Endothelial cell of umbilical vein (primary cell): ENCODE measurements around the gene TMPRSS5. TPM values are rescaled to one million over a fixed set of nuclear protein-coding genes. Genes with fewer than 3 reads are reported as not detected.

Experiments
- BruUV-seq: library from RNA; stranded (reverse); fragments of 400-500 nt; replicated peaks from 2 replicates; lab custom pipeline; 2021; lab: Mats Ljungman, UMichigan
- CTCF ChIA-PET: fragments of 300-600, 350-600 bp; sonication (Branson Sonifier 250); formaldehyde crosslinking; loops from one replicate; lab custom pipeline; 2021; ENCODE audit warnings: antibody characterized with exemption, inconsistent platforms; lab: Charles Lee
- POLR2A ChIA-PET: fragments of 300-600, 350-600 bp; sonication (Branson Sonifier 250); formaldehyde crosslinking; loops from one replicate; lab custom pipeline; 2021; ENCODE audit warnings: antibody characterized with exemption, inconsistent platforms; lab: Charles Lee
- DNase-seq: peaks from one replicate; pipeline ENCODE4 v3.0.0-alpha.2; 2011; ENCODE audit warnings: low read depth, low spot score
- FAIRE-seq: peaks from 2 replicates; lab custom pipeline; 2011; peaks lifted over from hg19 to GRCh38; lab: Jason Lieb, UNC
- H2AFZ ChIP-seq: 2 replicates; pipeline ENCODE4 v1.6.0; 2012; ENCODE audit warnings: low read depth, low read length, control low read depth, inconsistent platforms
- H3K27ac ChIP-seq: 2 replicates; pipeline ENCODE4 v1.5.1; 2011; ENCODE audit warnings: low read depth, mild to moderate bottlenecking, control low read depth, low read length, moderate library complexity; ENCODE audit not compliant: insufficient read depth
- H3K27me3 ChIP-seq, 2 experiments: 2 replicates each; pipeline versions ENCODE4 v1.6.0 to v1.6.1; 2011; ENCODE audit warnings: low read length in 2 of 2, mixed read lengths in 1 of 2; ENCODE audit not compliant: control insufficient read depth in 2 of 2, insufficient read depth in 2 of 2
- H3K36me3 ChIP-seq, 2 experiments: 2 replicates in 1 of 2; 3 replicates in 1 of 2; pipeline ENCODE4 v1.5.1; 2011; ENCODE audit warnings: low read length in 2 of 2, mild to moderate bottlenecking in 1 of 2, moderate library complexity in 1 of 2; ENCODE audit not compliant: control insufficient read depth in 2 of 2, insufficient read depth in 2 of 2; ENCODE audit errors: extremely low read depth in 1 of 2
- H3K4me1 ChIP-seq: 3 replicates; pipeline ENCODE4 v1.5.1; 2011; ENCODE audit warnings: mild to moderate bottlenecking, low read length; ENCODE audit not compliant: control insufficient read depth, insufficient read depth; ENCODE audit errors: extremely low read depth
- H3K4me2 ChIP-seq: 2 replicates; pipeline ENCODE4 v1.6.1; 2011; ENCODE audit warnings: low read length, control low read depth, mixed read lengths; ENCODE audit not compliant: insufficient read depth
- H3K4me3 ChIP-seq, 3 experiments: fragments of 200-600 bp in 1 of 3; sonication (generic), shearing (Covaris generic) in 1 of 3; replicated peaks in 1 of 3; 2 replicates each; pipeline ENCODE4 v1.5.1; 2011 to 2016; ENCODE audit warnings: control low read depth in 3 of 3, low read length in 3 of 3, mild to moderate bottlenecking in 2 of 3, inconsistent platforms in 1 of 3, low read depth in 1 of 3, moderate library complexity in 1 of 3; ENCODE audit not compliant: insufficient read depth in 1 of 3
- H3K79me2 ChIP-seq: 2 replicates; pipeline ENCODE4 v1.6.0; 2012; ENCODE audit warnings: low read length, inconsistent platforms; ENCODE audit not compliant: control insufficient read depth, insufficient read depth
- H3K9ac ChIP-seq: replicated peaks from 2 replicates; pipeline ENCODE3; 2011; ENCODE audit warnings: low read length, control low read depth; ENCODE audit not compliant: insufficient read depth; ENCODE audit errors: extremely low read depth
- H3K9me1 ChIP-seq: replicated peaks from 3 replicates; pipeline ENCODE4 v1.6.0; 2011; ENCODE audit warnings: mild to moderate bottlenecking, low read length; ENCODE audit not compliant: control insufficient read depth, insufficient read depth; ENCODE audit errors: extremely low read depth
- H3K9me3 ChIP-seq: replicated peaks from 2 replicates; pipeline ENCODE4 v1.5.1; 2012; ENCODE audit warnings: low read length, inconsistent platforms; ENCODE audit not compliant: control insufficient read depth, insufficient read depth
- H4K20me1 ChIP-seq: replicated peaks from 2 replicates; pipeline ENCODE3; 2011; ENCODE audit warnings: mild to moderate bottlenecking, low read length; ENCODE audit not compliant: control insufficient read depth, insufficient read depth; ENCODE audit errors: extremely low read depth
- EZH2 ChIP-seq: IDR thresholded peaks from 2 replicates; pipeline ENCODE4 v1.6.1; 2012; ENCODE audit warnings: borderline replicate concordance, low read depth, mild to moderate bottlenecking, moderate library complexity, low read length, inconsistent platforms; ENCODE audit not compliant: severe bottlenecking
- FOS ChIP-seq: IDR thresholded peaks from 2 replicates; pipeline ENCODE4 v1.6.1; 2011; ENCODE audit warnings: mild to moderate bottlenecking, low read length, moderate library complexity, borderline replicate concordance; ENCODE audit not compliant: insufficient read depth
- GATA2 ChIP-seq: IDR thresholded peaks from 2 replicates; pipeline ENCODE4 v1.7.0; 2011; ENCODE audit warnings: low read depth, mild to moderate bottlenecking, moderate library complexity, mixed read lengths, low read length; ENCODE audit not compliant: insufficient read length, insufficient read depth
- JUN ChIP-seq: IDR thresholded peaks from 2 replicates; pipeline ENCODE4 v1.6.1; 2011; ENCODE audit warnings: borderline replicate concordance, low read depth; ENCODE audit not compliant: insufficient read length, insufficient read depth
- MYC ChIP-seq: IDR thresholded peaks from one replicate; pipeline ENCODE4 v1.6.1; 2011; ENCODE audit warnings: mild to moderate bottlenecking, low read depth, low read length
- POLR2A ChIP-seq: IDR thresholded peaks from 2 replicates; pipeline ENCODE4 v1.6.1; 2012; ENCODE audit warnings: low read depth, mild to moderate bottlenecking, control low read depth, low read length
- POLR2AphosphoS5 ChIP-seq: IDR thresholded peaks from 2 replicates; pipeline ENCODE4 v1.6.1; 2012; ENCODE audit warnings: low read depth, mild to moderate bottlenecking, control low read depth, low read length, moderate library complexity; ENCODE audit not compliant: insufficient read depth
- dilution Hi-C: fragments of 300-500 bp; cut with MboI; formaldehyde crosslinking; loops from one replicate; pipeline ENCODE4 v1.15.0; 2019; ENCODE audit warnings: low sequenced_read_pairs; ENCODE audit not compliant: extremely low pct_ligation_motif_present
- intact Hi-C: fragments of 100-400 bp; cut with micrococcal nuclease; formaldehyde crosslinking; loops from one replicate; pipeline ENCODE4 v1.10.0; 2022
- polyA plus RNA-seq, 4 experiments: library from polyadenylated mRNA; depleted of rRNA in 3 of 4; stranded (reverse) in 3 of 4; unstranded in 1 of 4; fragments of >200 nt; gene quantifications; 2 replicates each; pipeline versions ENCODE4 v1.2.1 to v1.2.3, GENCODE V29; 2011 to 2012; ENCODE audit warnings: missing spikeins in 1 of 4
- total RNA-seq: library from RNA; stranded (reverse); gene quantifications from 2 replicates; pipeline ENCODE4 v1.2.3, GENCODE V29; 2021
- TF ChIP-seq, protein P1 (sequence below), 2 donors: IDR thresholded peaks; 1 replicate in 1 of 2; 2 replicates in 1 of 2; pipeline ENCODE4 v1.5.1; 2011; ENCODE audit warnings: low read length in 2 of 2, mild to moderate bottlenecking in 2 of 2, moderate library complexity in 2 of 2, control low read depth in 1 of 2, inconsistent platforms in 1 of 2, low read depth in 1 of 2; ENCODE audit not compliant: insufficient read depth in 1 of 2; ENCODE audit errors: extremely low read depth in 1 of 2
- TF ChIP-seq, protein P2 (sequence below): IDR thresholded peaks from 2 replicates; pipeline ENCODE4 v1.6.1; 2011; ENCODE audit not compliant: insufficient read depth, insufficient read length

Gene TMPRSS5
- total and polyA plus RNA-seq, 2 donors (not counting 3 experiments of a cell fraction or from before 2014, with no cell fraction given): 0.40 to 0.64 TPM

DNA sequence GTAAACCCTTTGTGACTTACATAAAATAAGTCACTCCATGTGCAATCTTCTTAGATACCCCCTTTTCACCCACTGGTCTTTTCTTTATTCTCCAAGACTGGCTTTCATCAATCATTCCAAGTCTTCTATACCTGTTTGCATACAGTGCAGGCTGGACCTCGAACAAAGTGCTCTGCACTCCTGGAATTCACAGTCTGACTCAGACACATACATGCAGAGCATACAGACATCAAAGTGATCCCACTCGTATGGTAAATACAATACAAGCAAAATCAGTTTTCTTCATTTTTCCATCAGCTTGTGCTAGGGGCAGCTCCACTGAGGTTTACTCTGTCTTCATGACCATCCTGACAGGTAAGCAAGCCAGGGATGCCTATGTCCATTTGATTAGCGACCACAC is 16.8 kb upstream of the TMPRSS5 start:
- Histone ChIP-seq H3K79me2 (no peaks in the 10 kb centered on the region), H3K4me2 (no peak overlapping the region), H3K27ac (no peak overlapping the region), H3K9me3 (no peaks in the 10 kb centered on the region), H3K9me1 (no peaks in the 10 kb centered on the region), H3K36me3 (no peaks in the 10 kb centered on the region), H3K27me3 (no peaks in the 10 kb centered on the region), H2AFZ (no peak overlapping the region), H3K4me1 (no peaks in the 10 kb centered on the region), H3K9ac (no peak overlapping the region), H4K20me1 (no peaks in the 10 kb centered on the region), H3K4me3 (no peak overlapping the region)
- BruUV-seq: no TSS peak
- CTCF ChIA-PET: no interaction called here
- POLR2A ChIA-PET: no interaction called here
- dilution Hi-C loops (no loop called here), intact Hi-C loops (no loop called here)
- TF ChIP-seq POLR2AphosphoS5 (no peak), JUN (no peak)
- TF ChIP-seq, protein P1, sequence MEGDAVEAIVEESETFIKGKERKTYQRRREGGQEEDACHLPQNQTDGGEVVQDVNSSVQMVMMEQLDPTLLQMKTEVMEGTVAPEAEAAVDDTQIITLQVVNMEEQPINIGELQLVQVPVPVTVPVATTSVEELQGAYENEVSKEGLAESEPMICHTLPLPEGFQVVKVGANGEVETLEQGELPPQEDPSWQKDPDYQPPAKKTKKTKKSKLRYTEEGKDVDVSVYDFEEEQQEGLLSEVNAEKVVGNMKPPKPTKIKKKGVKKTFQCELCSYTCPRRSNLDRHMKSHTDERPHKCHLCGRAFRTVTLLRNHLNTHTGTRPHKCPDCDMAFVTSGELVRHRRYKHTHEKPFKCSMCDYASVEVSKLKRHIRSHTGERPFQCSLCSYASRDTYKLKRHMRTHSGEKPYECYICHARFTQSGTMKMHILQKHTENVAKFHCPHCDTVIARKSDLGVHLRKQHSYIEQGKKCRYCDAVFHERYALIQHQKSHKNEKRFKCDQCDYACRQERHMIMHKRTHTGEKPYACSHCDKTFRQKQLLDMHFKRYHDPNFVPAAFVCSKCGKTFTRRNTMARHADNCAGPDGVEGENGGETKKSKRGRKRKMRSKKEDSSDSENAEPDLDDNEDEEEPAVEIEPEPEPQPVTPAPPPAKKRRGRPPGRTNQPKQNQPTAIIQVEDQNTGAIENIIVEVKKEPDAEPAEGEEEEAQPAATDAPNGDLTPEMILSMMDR (IDR thresholded peaks at IDR 0.05; ENCODE audit: extremely low read depth in 1 of 2, insufficient read depth in 1 of 2, low read depth in 1 of 2, low read length in 2 of 2): no peak
- no peak for FAIRE-seq
- no peak for DNase-seq

DNA sequence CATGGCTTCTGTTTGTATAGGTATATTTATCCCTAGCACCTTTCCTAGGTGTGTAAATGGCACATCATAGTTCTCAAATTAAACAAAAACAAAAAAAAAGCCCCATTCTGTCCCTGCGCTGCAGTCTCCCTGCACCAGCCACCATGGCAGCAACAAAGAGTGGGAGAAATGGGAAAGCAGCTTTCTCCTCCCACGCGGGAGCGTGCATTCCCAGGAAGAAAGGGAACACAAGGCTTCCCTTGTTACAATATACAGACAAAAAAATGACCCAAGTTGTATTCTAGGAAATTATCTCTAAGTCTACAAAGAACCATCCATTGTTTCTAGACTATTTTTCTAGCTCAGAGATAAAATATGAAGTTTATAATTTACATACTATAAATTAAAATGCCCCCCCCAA is 16.1 kb upstream of the TMPRSS5 start:
- no peaks in the 10 kb centered on the region for H3K9me3 ChIP-seq
- H4K20me1 ChIP-seq: no peaks in the 10 kb centered on the region
- H3K27me3 ChIP-seq: no peaks in the 10 kb centered on the region
- POLR2A ChIA-PET: no interaction called here
- no peaks in the 10 kb centered on the region for H3K36me3 ChIP-seq
- no peaks in the 10 kb centered on the region for H3K9me1 ChIP-seq
- no peaks in the 10 kb centered on the region for H3K79me2 ChIP-seq
- DNase-seq (no peak), FAIRE-seq (no peak)
- H3K27ac ChIP-seq: no peak overlapping the region
- H3K9ac ChIP-seq: no peak overlapping the region
- H3K4me3 ChIP-seq: no peak overlapping the region
- no peak overlapping the region for H2AFZ ChIP-seq
- TF ChIP-seq MYC (no peak), FOS (no peak), POLR2A (no peak), GATA2 (no peak), JUN (no peak), EZH2 (no peak), POLR2AphosphoS5 (no peak)
- TF ChIP-seq, protein P2, sequence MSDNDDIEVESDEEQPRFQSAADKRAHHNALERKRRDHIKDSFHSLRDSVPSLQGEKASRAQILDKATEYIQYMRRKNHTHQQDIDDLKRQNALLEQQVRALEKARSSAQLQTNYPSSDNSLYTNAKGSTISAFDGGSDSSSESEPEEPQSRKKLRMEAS: no peak
- TF ChIP-seq, protein P1 (IDR thresholded peaks at IDR 0.05; ENCODE audit: extremely low read depth in 1 of 2, insufficient read depth in 1 of 2, low read depth in 1 of 2, low read length in 2 of 2): no peak
- no TSS peak for BruUV-seq
- intact Hi-C loops (no loop called here), dilution Hi-C loops (no loop called here)
- CTCF ChIA-PET: no interaction called here
- H3K4me2 ChIP-seq: no peak overlapping the region
- H3K4me1 ChIP-seq: no peaks in the 10 kb centered on the region
